Measurements from ENCODE around the gene TFPI. TPM values are rescaled to one million over a fixed set of nuclear protein-coding genes. Genes with fewer than 3 reads are reported as not detected.

Gene TFPI
- total RNA-seq, 1 experiment from 2014 or later = 8.4 TPM

DNA sequence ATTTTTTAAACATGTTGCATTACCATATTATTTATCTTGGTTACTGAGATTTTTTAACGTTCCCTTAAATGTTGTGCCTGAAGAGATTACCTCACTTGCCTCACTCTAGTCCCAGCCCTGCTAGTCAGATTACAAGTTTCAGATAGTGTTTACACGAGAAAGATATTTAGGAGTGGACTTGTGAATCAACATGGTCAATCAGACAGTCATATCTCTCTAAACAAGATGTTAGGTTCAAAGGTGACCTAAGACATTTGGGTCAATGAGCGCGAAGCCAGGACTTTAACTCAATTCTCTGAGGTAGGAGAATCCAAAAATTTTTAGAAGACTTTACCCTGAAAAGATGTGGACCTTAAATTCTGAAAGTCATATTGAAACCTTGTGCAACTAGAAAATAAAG, 91.4 kb downstream of the TFPI start:
- H3K36me3 Mint-ChIP-seq = no peaks in the 10 kb centered on the region
- ATAC-seq (no peak), DNase-seq (ENCODE audit: low spot score) (no peak)
- no peaks in the 10 kb centered on the region for H3K9me3 Mint-ChIP-seq
- TF ChIP-seq SP1 (CRISPR knock-in tag; conservative IDR thresholded peaks at IDR 0.05) (no peak), ETV6 (CRISPR knock-in tag; IDR thresholded peaks at IDR 0.05) (no peak), TEAD4 (CRISPR knock-in tag; IDR thresholded peaks at IDR 0.05) (no peak), NR2C2 (CRISPR knock-in tag; IDR thresholded peaks at IDR 0.05) (no peak), HMGA2 (CRISPR knock-in tag; IDR thresholded peaks at IDR 0.05) (no peak), SMAD4 (CRISPR knock-in tag; IDR thresholded peaks at IDR 0.05) (no peak), ZNF423 (CRISPR knock-in tag; IDR thresholded peaks at IDR 0.05) (no peak), ATF1 (CRISPR knock-in tag; IDR thresholded peaks at IDR 0.05) (no peak), NR3C1 (CRISPR knock-in tag; conservative IDR thresholded peaks at IDR 0.05; ENCODE audit: low read depth) (no peak), TEAD1 (CRISPR knock-in tag; IDR thresholded peaks at IDR 0.05) (no peak), ESRRA (CRISPR knock-in tag; IDR thresholded peaks at IDR 0.05; ENCODE audit: borderline replicate concordance) (no peak)
- TF ChIP-seq, protein P1, sequence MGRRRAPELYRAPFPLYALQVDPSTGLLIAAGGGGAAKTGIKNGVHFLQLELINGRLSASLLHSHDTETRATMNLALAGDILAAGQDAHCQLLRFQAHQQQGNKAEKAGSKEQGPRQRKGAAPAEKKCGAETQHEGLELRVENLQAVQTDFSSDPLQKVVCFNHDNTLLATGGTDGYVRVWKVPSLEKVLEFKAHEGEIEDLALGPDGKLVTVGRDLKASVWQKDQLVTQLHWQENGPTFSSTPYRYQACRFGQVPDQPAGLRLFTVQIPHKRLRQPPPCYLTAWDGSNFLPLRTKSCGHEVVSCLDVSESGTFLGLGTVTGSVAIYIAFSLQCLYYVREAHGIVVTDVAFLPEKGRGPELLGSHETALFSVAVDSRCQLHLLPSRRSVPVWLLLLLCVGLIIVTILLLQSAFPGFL (CRISPR knock-in tag; IDR thresholded peaks at IDR 0.05; ENCODE audit: borderline replicate concordance) = no peak
- TF ChIP-seq, protein P2, sequence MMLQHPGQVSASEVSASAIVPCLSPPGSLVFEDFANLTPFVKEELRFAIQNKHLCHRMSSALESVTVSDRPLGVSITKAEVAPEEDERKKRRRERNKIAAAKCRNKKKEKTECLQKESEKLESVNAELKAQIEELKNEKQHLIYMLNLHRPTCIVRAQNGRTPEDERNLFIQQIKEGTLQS (CRISPR knock-in tag; conservative IDR thresholded peaks at IDR 0.05) = no peak
- TF ChIP-seq, protein P3, sequence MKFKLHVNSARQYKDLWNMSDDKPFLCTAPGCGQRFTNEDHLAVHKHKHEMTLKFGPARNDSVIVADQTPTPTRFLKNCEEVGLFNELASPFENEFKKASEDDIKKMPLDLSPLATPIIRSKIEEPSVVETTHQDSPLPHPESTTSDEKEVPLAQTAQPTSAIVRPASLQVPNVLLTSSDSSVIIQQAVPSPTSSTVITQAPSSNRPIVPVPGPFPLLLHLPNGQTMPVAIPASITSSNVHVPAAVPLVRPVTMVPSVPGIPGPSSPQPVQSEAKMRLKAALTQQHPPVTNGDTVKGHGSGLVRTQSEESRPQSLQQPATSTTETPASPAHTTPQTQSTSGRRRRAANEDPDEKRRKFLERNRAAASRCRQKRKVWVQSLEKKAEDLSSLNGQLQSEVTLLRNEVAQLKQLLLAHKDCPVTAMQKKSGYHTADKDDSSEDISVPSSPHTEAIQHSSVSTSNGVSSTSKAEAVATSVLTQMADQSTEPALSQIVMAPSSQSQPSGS (CRISPR knock-in tag; IDR thresholded peaks at IDR 0.05; ENCODE audit: borderline replicate concordance, low read depth) = no peak
- TF ChIP-seq, protein P4, sequence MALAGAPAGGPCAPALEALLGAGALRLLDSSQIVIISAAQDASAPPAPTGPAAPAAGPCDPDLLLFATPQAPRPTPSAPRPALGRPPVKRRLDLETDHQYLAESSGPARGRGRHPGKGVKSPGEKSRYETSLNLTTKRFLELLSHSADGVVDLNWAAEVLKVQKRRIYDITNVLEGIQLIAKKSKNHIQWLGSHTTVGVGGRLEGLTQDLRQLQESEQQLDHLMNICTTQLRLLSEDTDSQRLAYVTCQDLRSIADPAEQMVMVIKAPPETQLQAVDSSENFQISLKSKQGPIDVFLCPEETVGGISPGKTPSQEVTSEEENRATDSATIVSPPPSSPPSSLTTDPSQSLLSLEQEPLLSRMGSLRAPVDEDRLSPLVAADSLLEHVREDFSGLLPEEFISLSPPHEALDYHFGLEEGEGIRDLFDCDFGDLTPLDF (CRISPR knock-in tag; IDR thresholded peaks at IDR 0.05) = no peak
- TF ChIP-seq, protein P5, sequence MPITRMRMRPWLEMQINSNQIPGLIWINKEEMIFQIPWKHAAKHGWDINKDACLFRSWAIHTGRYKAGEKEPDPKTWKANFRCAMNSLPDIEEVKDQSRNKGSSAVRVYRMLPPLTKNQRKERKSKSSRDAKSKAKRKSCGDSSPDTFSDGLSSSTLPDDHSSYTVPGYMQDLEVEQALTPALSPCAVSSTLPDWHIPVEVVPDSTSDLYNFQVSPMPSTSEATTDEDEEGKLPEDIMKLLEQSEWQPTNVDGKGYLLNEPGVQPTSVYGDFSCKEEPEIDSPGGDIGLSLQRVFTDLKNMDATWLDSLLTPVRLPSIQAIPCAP (CRISPR knock-in tag; IDR thresholded peaks at IDR 0.05) = no peak
- POLR2A ChIA-PET = no interaction called here
- H3K4me1 Mint-ChIP-seq = 0 out of 2 replicates have a peak, but pooled peaks cover 5% of the 10 kb centered on the region
- CTCF ChIA-PET = no interaction called here
- H3K27me3 Mint-ChIP-seq (ENCODE audit: low read depth) = peaks cover 2% of the 10 kb centered on the region; the same call in 1 of the 2 replicates
- H3K4me3 Mint-ChIP-seq = no peak overlapping the region
- H3K27ac Mint-ChIP-seq = no peak overlapping the region

DNA sequence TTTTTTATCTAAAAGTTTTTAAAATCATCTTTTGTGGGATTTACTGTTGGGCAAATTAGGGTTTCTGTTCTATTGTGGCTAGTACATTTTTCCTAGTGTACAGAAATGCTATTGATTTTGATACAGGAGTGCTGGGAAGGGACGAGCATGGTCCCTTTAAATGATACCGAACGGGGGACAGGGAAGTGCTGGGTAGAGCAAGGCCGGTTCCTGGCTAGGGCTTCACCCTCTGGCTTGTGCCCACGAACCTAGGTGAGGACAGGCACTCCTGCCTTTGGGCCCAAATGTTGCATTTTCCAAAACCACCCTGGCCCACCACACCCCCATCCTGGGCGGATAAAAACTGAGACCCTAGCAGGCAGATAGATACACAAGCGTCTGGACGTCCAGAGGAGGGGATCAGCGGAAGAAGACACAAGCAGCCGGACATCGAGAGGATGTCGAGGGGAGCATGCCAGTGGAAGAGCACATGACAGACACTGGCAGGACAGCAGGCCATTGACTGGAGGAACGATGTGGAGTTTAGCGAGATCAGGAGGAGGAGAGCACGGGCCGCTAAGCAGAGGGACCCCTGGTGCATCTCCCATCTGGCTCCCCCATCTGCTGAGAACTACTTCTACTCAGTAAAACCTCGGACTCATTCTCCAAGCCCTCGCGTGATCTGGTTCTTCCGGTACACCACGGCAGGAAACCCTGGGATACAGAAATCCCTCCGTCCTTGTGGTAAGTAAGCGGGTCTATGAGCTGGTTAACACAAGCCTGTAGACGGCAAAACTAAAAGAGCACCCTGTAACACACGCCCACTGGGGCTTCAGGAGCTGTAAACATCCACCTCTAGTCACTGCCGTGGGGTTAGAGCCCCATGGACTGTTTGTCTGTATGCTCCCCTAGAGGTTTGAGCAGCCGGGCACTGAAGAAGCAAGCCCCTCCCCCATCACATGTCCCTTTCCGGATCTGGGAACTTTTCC, 92.7 kb downstream of the TFPI start:
- H3K4me1 Mint-ChIP-seq = 0 out of 2 replicates have a peak, but pooled peaks cover 5% of the 10 kb centered on the region
- CTCF ChIA-PET = no interaction called here
- H3K27me3 Mint-ChIP-seq (ENCODE audit: low read depth) = peaks cover 2% of the 10 kb centered on the region; the same call in 1 of the 2 replicates
- H3K9me3 Mint-ChIP-seq = no peaks in the 10 kb centered on the region
- peak; percentile 95 for ATAC-seq
- no peaks in the 10 kb centered on the region for H3K36me3 Mint-ChIP-seq
- H3K27ac Mint-ChIP-seq = no peak overlapping the region
- H3K4me3 Mint-ChIP-seq = peak overlapping the region; percentile 64
- POLR2A ChIA-PET = no interaction called here
- TF ChIP-seq, protein P6, sequence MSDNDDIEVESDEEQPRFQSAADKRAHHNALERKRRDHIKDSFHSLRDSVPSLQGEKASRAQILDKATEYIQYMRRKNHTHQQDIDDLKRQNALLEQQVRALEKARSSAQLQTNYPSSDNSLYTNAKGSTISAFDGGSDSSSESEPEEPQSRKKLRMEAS (CRISPR knock-in tag; IDR thresholded peaks at IDR 0.05) = peak; percentile 17; the same call in 1 of the 2 replicates
- TF ChIP-seq GABPB1 (CRISPR knock-in tag; IDR thresholded peaks at IDR 0.05) = 0 out of 2 replicates have a peak, but pooled peaks have one; percentile 44
- no peak for TF ChIP-seq ZNF317 (CRISPR knock-in tag; IDR thresholded peaks at IDR 0.05; ENCODE audit: borderline replicate concordance, low read depth)
- peak; percentile 35 for DNase-seq (ENCODE audit: low spot score)
